H9 (cell line): Measurements from ENCODE around the gene RB1. TPM values are rescaled to one million over a fixed set of nuclear protein-coding genes. Genes with fewer than 3 reads are reported as not detected.

Source experiments
- DNase-seq: peaks from one replicate; pipeline ENCODE4 v3.0.0-alpha.2; 2017
- H2AFZ ChIP-seq: one replicate; pipeline ENCODE4 v1.6.1; 2013; ENCODE audit warnings: mild to moderate bottlenecking, low read length, control low read depth, moderate library complexity
- H2AK5ac ChIP-seq: 2 replicates; pipeline ENCODE4 v1.6.1; 2013; ENCODE audit warnings: low read length, control low read depth, mixed read lengths; ENCODE audit not compliant: insufficient read length
- H2BK120ac ChIP-seq: one replicate; pipeline ENCODE4 v1.6.1; 2013; ENCODE audit warnings: low read depth, mild to moderate bottlenecking, low read length, control low read depth, inconsistent platforms; ENCODE audit not compliant: poor library complexity, severe bottlenecking
- H2BK12ac ChIP-seq: 2 replicates; pipeline ENCODE4 v1.6.1; 2013; ENCODE audit warnings: low read length, control low read depth, mixed read lengths, low read depth; ENCODE audit not compliant: insufficient read length
- H2BK15ac ChIP-seq: 2 replicates; pipeline ENCODE4 v1.6.1; 2013; ENCODE audit warnings: low read depth, low read length, control low read depth
- H2BK20ac ChIP-seq: one replicate; pipeline ENCODE4 v1.6.1; 2013; ENCODE audit warnings: low read depth, mild to moderate bottlenecking, low read length, control low read depth, inconsistent platforms; ENCODE audit not compliant: poor library complexity, severe bottlenecking
- H2BK5ac ChIP-seq: 2 replicates; pipeline ENCODE4 v1.6.1; 2013; ENCODE audit warnings: low read length, control low read depth, mixed read lengths; ENCODE audit not compliant: insufficient read length
- H3K14ac ChIP-seq: 2 replicates; pipeline ENCODE4 v1.6.1; 2013; ENCODE audit warnings: low read length, control low read depth; ENCODE audit not compliant: insufficient read depth
- H3K18ac ChIP-seq: 2 replicates; pipeline ENCODE4 v1.6.1; 2013; ENCODE audit warnings: low read depth, mild to moderate bottlenecking, mixed read lengths, low read length, control low read depth; ENCODE audit not compliant: insufficient read length
- H3K23ac ChIP-seq: 2 replicates; pipeline ENCODE4 v1.6.1; 2013; ENCODE audit warnings: low read length, control low read depth, mixed read lengths, low read depth; ENCODE audit not compliant: insufficient read length
- H3K23me2 ChIP-seq: 2 replicates; pipeline ENCODE4 v1.6.1; 2013; ENCODE audit warnings: low read depth, mild to moderate bottlenecking, mixed read lengths, low read length, control low read depth; ENCODE audit not compliant: insufficient read length, poor library complexity, severe bottlenecking
- H3K27ac ChIP-seq: 2 replicates; pipeline ENCODE4 v1.5.1; 2013; ENCODE audit warnings: low read length, control low read depth, mixed read lengths, low read depth; ENCODE audit not compliant: insufficient read length
- H3K27me3 ChIP-seq: 2 replicates; pipeline ENCODE4 v1.6.1; 2013; ENCODE audit warnings: low read length, control low read depth, inconsistent platforms; ENCODE audit not compliant: insufficient read depth
- H3K4ac ChIP-seq: 2 replicates; pipeline ENCODE4 v1.6.1; 2013; ENCODE audit warnings: low read depth, mild to moderate bottlenecking, control low read depth, inconsistent platforms, low read length, moderate library complexity
- H3K4me1 ChIP-seq: 2 replicates; pipeline ENCODE4 v1.6.1; 2013; ENCODE audit warnings: low read length, control low read depth, inconsistent platforms; ENCODE audit not compliant: insufficient read depth
- H3K4me2 ChIP-seq: 2 replicates; pipeline ENCODE4 v1.6.1; 2013; ENCODE audit warnings: low read length, control low read depth, mixed read lengths; ENCODE audit not compliant: insufficient read length, insufficient read depth
- H3K56ac ChIP-seq: 2 replicates; pipeline ENCODE4 v1.6.1; 2013; ENCODE audit warnings: low read depth, mild to moderate bottlenecking, mixed read lengths, low read length, control low read depth; ENCODE audit not compliant: insufficient read length
- H3K79me1 ChIP-seq: 2 replicates; pipeline ENCODE4 v1.6.1; 2013; ENCODE audit warnings: low read depth, mild to moderate bottlenecking, moderate library complexity, low read length, control low read depth, inconsistent platforms; ENCODE audit not compliant: insufficient read depth, poor library complexity, severe bottlenecking
- H3K79me2 ChIP-seq: 2 replicates; pipeline ENCODE4 v1.6.1; 2013; ENCODE audit warnings: low read length, control low read depth, inconsistent platforms; ENCODE audit not compliant: insufficient read depth
- H3K9ac ChIP-seq: 2 replicates; pipeline ENCODE4 v1.6.1; 2013; ENCODE audit warnings: low read length, control low read depth, mixed read lengths; ENCODE audit not compliant: insufficient read length; ENCODE audit errors: extremely low read depth
- H3K9me3 ChIP-seq: one replicate; pipeline ENCODE4 v1.6.1; 2013; ENCODE audit warnings: low read depth, low read length, inconsistent platforms; ENCODE audit not compliant: control insufficient read depth
- H3T11ph ChIP-seq: one replicate; pipeline ENCODE4 v1.6.1; 2013; ENCODE audit warnings: mild to moderate bottlenecking, low read length, control low read depth, inconsistent platforms
- H4K20me1 ChIP-seq: one replicate; pipeline ENCODE4 v1.6.1; 2013; ENCODE audit not compliant: control insufficient read depth, insufficient read length, insufficient read depth
- H4K5ac ChIP-seq: 2 replicates; pipeline ENCODE4 v1.6.1; 2013; ENCODE audit warnings: low read depth, mild to moderate bottlenecking, mixed read lengths, low read length, control low read depth; ENCODE audit not compliant: insufficient read length
- H4K8ac ChIP-seq: replicated peaks from 2 replicates; pipeline ENCODE4 v1.6.1; 2013; ENCODE audit warnings: low read length, control low read depth, mixed read lengths, low read depth; ENCODE audit not compliant: insufficient read length
- H4K91ac ChIP-seq: 2 replicates; pipeline ENCODE4 v1.6.1; 2013; ENCODE audit warnings: low read depth, mild to moderate bottlenecking, moderate library complexity, mixed read lengths, low read length, control low read depth; ENCODE audit not compliant: insufficient read length
- H3K27ac Mint-ChIP-seq, 3 experiments: 2 replicates in 2 of 3; 3 replicates in 1 of 3; pipeline ENCODE4 v1.8.0; 2020 to 2021; ENCODE audit warnings: mixed read lengths in 3 of 3, mild to moderate bottlenecking in 1 of 3, moderate library complexity in 1 of 3
- H3K27me3 Mint-ChIP-seq: 2 replicates; pipeline ENCODE4 v1.8.0; 2021; ENCODE audit warnings: low read depth, mild to moderate bottlenecking, moderate library complexity, mixed read lengths
- H3K36me3 Mint-ChIP-seq, 3 experiments: 2 replicates in 2 of 3; 3 replicates in 1 of 3; pipeline ENCODE4 v1.8.0; 2020 to 2021; ENCODE audit warnings: low read depth in 3 of 3, mixed read lengths in 3 of 3; ENCODE audit not compliant: insufficient read depth in 1 of 3
- H3K4me1 Mint-ChIP-seq, 2 experiments: 2 replicates each; pipeline ENCODE4 v1.8.0; 2020; ENCODE audit warnings: mixed read lengths in 2 of 2
- H3K4me3 Mint-ChIP-seq, 2 experiments: 2 replicates in 1 of 2; 3 replicates in 1 of 2; pipeline ENCODE4 v1.8.0; 2020 to 2021; ENCODE audit warnings: mild to moderate bottlenecking in 2 of 2, mixed read lengths in 2 of 2, moderate library complexity in 1 of 2
- H3K9me3 Mint-ChIP-seq, 2 experiments: 2 replicates in 1 of 2; 3 replicates in 1 of 2; pipeline ENCODE4 v1.8.0; 2020; ENCODE audit warnings: mild to moderate bottlenecking in 2 of 2, mixed read lengths in 2 of 2, moderate library complexity in 1 of 2
- WGBS: extraction: QIAGEN DNeasy Blood & Tissue Kit; methylation state at CpG from one replicate; pipeline ENCODE4 v1.1.7; 2013; ENCODE audit warnings: missing lambda C conversion rate, low lambda C conversion rate, mixed read lengths; ENCODE audit not compliant: insufficient read length; ENCODE audit errors: extremely low coverage; 5-methylcytosine and 5-hydroxymethylcytosine counted together
- total RNA-seq: library from RNA; stranded (reverse); gene quantifications from 2 replicates; pipeline ENCODE4 v1.2.1, GENCODE V29; 2021
- TF ChIP-seq, protein P1 (sequence below): fragments of 200-600 bp; sonication (generic); conservative IDR thresholded peaks from 3 replicates; pipeline ENCODE4 v1.8.0; 2021; ENCODE audit warnings: antibody characterized with exemption, mild to moderate bottlenecking

The RB1 gene
- total RNA-seq, 1 experiment from 2014 or later = 20.5 TPM

DNA sequence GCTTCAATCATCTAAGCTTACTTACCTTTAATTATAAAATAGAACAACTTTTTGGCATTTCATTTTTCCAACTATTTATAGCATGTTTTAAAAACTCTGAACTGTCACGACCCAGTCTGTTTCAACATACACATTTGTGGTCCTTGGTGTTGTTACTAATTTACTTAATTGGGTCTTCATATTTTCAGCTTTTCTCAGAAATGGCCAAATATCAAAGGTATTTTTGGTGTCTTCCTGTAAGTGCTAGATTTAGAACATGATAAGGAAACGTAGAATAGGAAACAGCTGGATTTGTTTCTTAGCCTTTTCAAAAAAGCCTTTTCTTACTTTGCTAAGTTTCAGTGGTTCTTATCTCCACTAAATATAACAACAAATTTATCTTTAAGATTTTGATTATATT, 97.9 kb downstream of the RB1 start:
- Histone ChIP-seq H3K4me1 (no peaks in the 10 kb centered on the region), H3K56ac (no peak overlapping the region), H3K18ac (no peak overlapping the region), H2AFZ (no peak overlapping the region), H3K9me3 (no peaks in the 10 kb centered on the region), H4K20me1 (no peaks in the 10 kb centered on the region), H4K5ac (no peak overlapping the region), H4K91ac (no peak overlapping the region), H2BK12ac (no peak overlapping the region), H3K23ac (no peak overlapping the region), H3K4ac (no peak overlapping the region), H3K23me2 (no peaks in the 10 kb centered on the region), H3K14ac (no peak overlapping the region), H4K8ac (no peak overlapping the region), H3K9ac (no peak overlapping the region), H3T11ph (no peak overlapping the region), H3K79me1 (no peaks in the 10 kb centered on the region), H2AK5ac (no peak overlapping the region), H3K27ac (no peak overlapping the region), H3K4me2 (no peak overlapping the region), H2BK5ac (no peak overlapping the region), H3K27me3 (no peaks in the 10 kb centered on the region), H2BK120ac (no peak overlapping the region), H3K79me2 (no peaks in the 10 kb centered on the region), H2BK20ac (no peak overlapping the region), H2BK15ac (no peak overlapping the region)
- DNase-seq = no peak
- Mint-ChIP-seq H3K27me3 (no peaks in the 10 kb centered on the region), H3K4me3 (no peak overlapping the region), H3K27ac (no peak overlapping the region), H3K4me1 (no peaks in the 10 kb centered on the region), H3K9me3 (peaks cover 2 to 3% of the 10 kb centered on the region in 2 experiments; a peak in 3 of 5 replicates), H3K36me3 (peaks cover under 1 to 1% (median under 1%) of the 10 kb centered on the region in 3 experiments; a peak in 4 of 7 replicates)
- TF ChIP-seq, protein P1, sequence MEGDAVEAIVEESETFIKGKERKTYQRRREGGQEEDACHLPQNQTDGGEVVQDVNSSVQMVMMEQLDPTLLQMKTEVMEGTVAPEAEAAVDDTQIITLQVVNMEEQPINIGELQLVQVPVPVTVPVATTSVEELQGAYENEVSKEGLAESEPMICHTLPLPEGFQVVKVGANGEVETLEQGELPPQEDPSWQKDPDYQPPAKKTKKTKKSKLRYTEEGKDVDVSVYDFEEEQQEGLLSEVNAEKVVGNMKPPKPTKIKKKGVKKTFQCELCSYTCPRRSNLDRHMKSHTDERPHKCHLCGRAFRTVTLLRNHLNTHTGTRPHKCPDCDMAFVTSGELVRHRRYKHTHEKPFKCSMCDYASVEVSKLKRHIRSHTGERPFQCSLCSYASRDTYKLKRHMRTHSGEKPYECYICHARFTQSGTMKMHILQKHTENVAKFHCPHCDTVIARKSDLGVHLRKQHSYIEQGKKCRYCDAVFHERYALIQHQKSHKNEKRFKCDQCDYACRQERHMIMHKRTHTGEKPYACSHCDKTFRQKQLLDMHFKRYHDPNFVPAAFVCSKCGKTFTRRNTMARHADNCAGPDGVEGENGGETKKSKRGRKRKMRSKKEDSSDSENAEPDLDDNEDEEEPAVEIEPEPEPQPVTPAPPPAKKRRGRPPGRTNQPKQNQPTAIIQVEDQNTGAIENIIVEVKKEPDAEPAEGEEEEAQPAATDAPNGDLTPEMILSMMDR = no peak
- no CpG with 5 or more reads among the region's 2 CpGs for WGBS
